ENCODE results near the gene SLAMF6. TPM values are rescaled to one million over a fixed set of nuclear protein-coding genes. Genes with fewer than 3 reads are reported as not detected.
"Not testable (repeated sequence)": the region's sequence is repeated elsewhere in the genome, so short reads cannot be mapped to it uniquely, and the experiment has no call there.

SLAMF6 gene
- total RNA-seq, 4 donors from 2014 or later: 0.19 to 2.3 TPM; not detected in 2

- H3K4me3 ChIP-seq; H3K27ac ChIP-seq; H3K36me3 ChIP-seq; H3K4me1 ChIP-seq; in situ Hi-C loops (cut with MboI; ENCODE audit: low sequenced_read_pairs in 4 of 4); ATAC-seq; DNase-seq; H3K27me3 ChIP-seq; intact Hi-C loops (cut with DNase I; ENCODE audit: low total_unique reads); H3K9me3 ChIP-seq: not testable (repeated sequence)
These were observed 6.4 kb upstream of the SLAMF6 start for GRCh38 chr1:160529401-160529952.

- H3K9me3 ChIP-seq; in situ Hi-C loops (cut with MboI; ENCODE audit: low sequenced_read_pairs in 4 of 4); H3K4me3 ChIP-seq; H3K27me3 ChIP-seq; intact Hi-C loops (cut with DNase I; ENCODE audit: low total_unique reads); DNase-seq; H3K4me1 ChIP-seq; H3K36me3 ChIP-seq; H3K27ac ChIP-seq; ATAC-seq: not testable (repeated sequence)
These were observed 734 bp upstream of the SLAMF6 start for GRCh38 chr1:160523789-160524188.

GRCh38 chr1:160522136-160522535 lies 919 bp downstream of the SLAMF6 start:
- in situ Hi-C loops (cut with MboI; ENCODE audit: low sequenced_read_pairs in 4 of 4) (no loop called here), intact Hi-C loops (cut with DNase I; ENCODE audit: low total_unique reads) (no loop called here)
- DNase-seq: no peak
- Histone ChIP-seq H3K36me3 (no peaks in the 10 kb centered on the region), H3K9me3 (no peaks in the 10 kb centered on the region), H3K27ac (no peak overlapping the region), H3K4me3 (no peak overlapping the region), H3K27me3 (no peaks in the 10 kb centered on the region), H3K4me1 (no peaks in the 10 kb centered on the region)
- TF ChIP-seq CTCF (IDR thresholded peaks at IDR 0.05 in 4 of 5, conservative IDR thresholded peaks at IDR 0.05 in 1 of 5) (no peak), POLR2A (IDR thresholded peaks at IDR 0.05) (no peak)
- ATAC-seq: no peak

GRCh38 chr1:160521554-160521953 lies 1.5 kb downstream of the SLAMF6 start:
- no peak overlapping the region for H3K27ac ChIP-seq

GRCh38 chr1:160520999-160521398 lies 2.1 kb downstream of the SLAMF6 start:
- H3K27ac ChIP-seq: no peak overlapping the region
- TF ChIP-seq POLR2A (IDR thresholded peaks at IDR 0.05): no peak
- no peak for TF ChIP-seq CTCF (IDR thresholded peaks at IDR 0.05 in 4 of 5, conservative IDR thresholded peaks at IDR 0.05 in 1 of 5)
- DNase-seq (no peak), ATAC-seq (no peak)
- no peaks in the 10 kb centered on the region for H3K4me1 ChIP-seq
- H3K9me3 ChIP-seq: no peaks in the 10 kb centered on the region
- in situ Hi-C loops (cut with MboI; ENCODE audit: low sequenced_read_pairs in 4 of 4) (no loop called here), intact Hi-C loops (cut with DNase I; ENCODE audit: low total_unique reads) (no loop called here)
- no peaks in the 10 kb centered on the region for H3K36me3 ChIP-seq
- no peak overlapping the region for H3K4me3 ChIP-seq
- no peaks in the 10 kb centered on the region for H3K27me3 ChIP-seq

More at GRCh38 chr1:160521554-160521953, 1.5 kb downstream of the SLAMF6 start:
- ATAC-seq: no peak
- Histone ChIP-seq H3K9me3 (no peaks in the 10 kb centered on the region), H3K27me3 (no peaks in the 10 kb centered on the region), H3K36me3 (no peaks in the 10 kb centered on the region), H3K4me1 (no peaks in the 10 kb centered on the region), H3K4me3 (no peak overlapping the region)
- DNase-seq: no peak
- in situ Hi-C loops (cut with MboI; ENCODE audit: low sequenced_read_pairs in 4 of 4) (no loop called here), intact Hi-C loops (cut with DNase I; ENCODE audit: low total_unique reads) (no loop called here)
- TF ChIP-seq CTCF (IDR thresholded peaks at IDR 0.05 in 4 of 5, conservative IDR thresholded peaks at IDR 0.05 in 1 of 5) (no peak), POLR2A (IDR thresholded peaks at IDR 0.05) (no peak)

- intact Hi-C loops (cut with DNase I; ENCODE audit: low total_unique reads) (no loop called here), in situ Hi-C loops (cut with MboI; ENCODE audit: low sequenced_read_pairs in 4 of 4) (no loop called here)
- H3K36me3 ChIP-seq: no peaks in the 10 kb centered on the region
- no peaks in the 10 kb centered on the region for H3K4me1 ChIP-seq
- H3K9me3 ChIP-seq: no peaks in the 10 kb centered on the region
- DNase-seq (no peak), ATAC-seq (no peak)
- no peak overlapping the region for H3K27ac ChIP-seq
- H3K27me3 ChIP-seq: no peaks in the 10 kb centered on the region
- TF ChIP-seq POLR2A (IDR thresholded peaks at IDR 0.05) (no peak), CTCF (IDR thresholded peaks at IDR 0.05 in 4 of 5, conservative IDR thresholded peaks at IDR 0.05 in 1 of 5) (no peak)
- no peak overlapping the region for H3K4me3 ChIP-seq
These were observed 2.5 kb downstream of the SLAMF6 start for GRCh38 chr1:160520582-160520981.

Measured in gastrocnemius medialis (tissue), 4 donors.